HepG2 (cell line): ENCODE results near the gene SGCD.

Source experiments
- FOXP1 ChIP-seq, 2 experiments: fragments of 450-650 bp in 1 of 2; IDR thresholded peaks; 2 replicates each; pipeline ENCODE4 v1.6.1; 2017 to 2018; ENCODE audit warnings: antibody characterized with exemption in 1 of 2
- NR0B2 ChIP-seq: sonication (generic); formaldehyde crosslinking; IDR thresholded peaks from 2 replicates; pipeline ENCODE4 v1.4.0; 2020; ENCODE audit warnings: mild to moderate bottlenecking, missing genetic modification reagents
- RNF2 ChIP-seq: fragments of 450-650 bp; conservative IDR thresholded peaks from 2 replicates; pipeline ENCODE4 v1.6.1; 2016; ENCODE audit warnings: low read depth
- SIN3A ChIP-seq: IDR thresholded peaks from 2 replicates; pipeline ENCODE4 v1.6.1; 2011; ENCODE audit warnings: low read depth, mild to moderate bottlenecking, control low read depth, low read length, borderline replicate concordance
- ZKSCAN8 ChIP-seq: IDR thresholded peaks from 2 replicates; pipeline ENCODE4 v1.6.1; 2016; ENCODE audit warnings: borderline replicate concordance, missing genetic modification reagents, missing compliant biosample characterization

GRCh38 chr5:156432830-156433105 is 105.8 kb downstream of the SGCD start:
- TF ChIP-seq ZKSCAN8 (CRISPR knock-in tag) (no peak), SIN3A (no peak), FOXP1 (IDR thresholded peaks at IDR 0.05) (no peak), FOXP1 (CRISPR knock-in tag; IDR thresholded peaks at IDR 0.05) (no peak), RNF2 (no peak), NR0B2 (CRISPR knock-in tag) (no peak)
